Fibroblast of villous mesenchyme (primary cell): ENCODE measurements around the gene ADAMTS2. TPM values are rescaled to one million over a fixed set of nuclear protein-coding genes. Genes with fewer than 3 reads are reported as not detected.

Source experiments
- DNase-seq: peaks from one replicate; pipeline ENCODE4 v3.0.0-alpha.2; 2010; ENCODE audit warnings: low read depth
- H3K4me3 ChIP-seq: 2 replicates; pipeline ENCODE4 v1.5.1; 2011; ENCODE audit warnings: low read depth, mild to moderate bottlenecking, low read length
- CTCF ChIP-seq: IDR thresholded peaks from 2 replicates; pipeline ENCODE4 v1.5.1; 2012; ENCODE audit warnings: low read depth, mild to moderate bottlenecking, low read length; ENCODE audit not compliant: insufficient read depth
- total RNA-seq: library from RNA; depleted of rRNA; stranded (reverse); fragments of >200 nt; gene quantifications from 2 replicates; pipeline ENCODE4 v1.2.3, GENCODE V29; 2012

Gene ADAMTS2
- total RNA-seq, 1 donor, result 30.2 TPM

DNA sequence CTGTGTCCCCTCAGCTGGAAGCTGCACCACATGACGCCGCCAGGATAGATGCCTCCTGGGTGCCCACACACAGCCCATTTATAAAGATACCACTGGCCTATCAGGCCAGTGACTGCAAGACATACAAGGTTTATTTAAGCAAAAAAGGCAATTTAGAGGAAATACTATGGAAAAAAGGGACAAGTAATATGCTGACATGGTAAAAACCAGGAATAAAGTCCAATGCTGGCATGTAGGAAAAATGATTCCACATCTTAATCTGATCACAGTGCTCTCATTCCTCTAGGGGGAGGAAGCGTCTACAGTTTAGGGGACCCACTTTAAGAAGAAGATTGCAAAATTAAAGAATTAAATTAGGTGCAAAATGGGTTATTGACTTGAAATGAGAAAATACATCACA is 205.0 kb downstream of the ADAMTS2 start:
- no peak overlapping the region for H3K4me3 ChIP-seq
- DNase-seq, result no peak
- TF ChIP-seq CTCF, result no peak

- TF ChIP-seq CTCF, result no peak
- H3K4me3 ChIP-seq, result no peak overlapping the region
- DNase-seq, result no peak
Observed at GRCh38 chr5:179139936-179140235, 205.4 kb downstream of the ADAMTS2 start.

- no peak for TF ChIP-seq CTCF
- DNase-seq, result no peak
Observed at GRCh38 chr5:179139111-179139935, 205.9 kb downstream of the ADAMTS2 start.

DNA sequence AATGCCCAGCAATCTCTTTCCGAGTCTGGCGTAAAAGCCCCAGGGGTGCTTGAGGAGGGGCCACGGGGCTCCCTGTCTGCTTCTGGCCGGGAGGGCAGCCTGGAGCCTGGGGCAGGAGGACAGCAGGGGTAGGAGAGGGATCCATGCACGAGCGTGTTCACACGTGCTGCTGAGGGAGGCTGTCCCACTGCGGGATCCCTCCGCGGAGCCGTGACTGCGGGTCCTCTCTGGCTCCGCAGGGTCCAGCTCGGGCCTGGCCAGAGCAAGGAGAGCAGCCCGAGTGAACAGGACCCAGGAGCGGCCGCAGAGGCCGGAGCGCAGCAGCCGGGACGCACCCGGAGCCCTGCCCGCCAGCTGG is 206.7 kb downstream of the ADAMTS2 start:
- no peak overlapping the region for H3K4me3 ChIP-seq
- DNase-seq, result no peak
- TF ChIP-seq CTCF, result no peak

More at GRCh38 chr5:179139111-179139935, 205.9 kb downstream of the ADAMTS2 start:
- H3K4me3 ChIP-seq, result no peak overlapping the region

DNA sequence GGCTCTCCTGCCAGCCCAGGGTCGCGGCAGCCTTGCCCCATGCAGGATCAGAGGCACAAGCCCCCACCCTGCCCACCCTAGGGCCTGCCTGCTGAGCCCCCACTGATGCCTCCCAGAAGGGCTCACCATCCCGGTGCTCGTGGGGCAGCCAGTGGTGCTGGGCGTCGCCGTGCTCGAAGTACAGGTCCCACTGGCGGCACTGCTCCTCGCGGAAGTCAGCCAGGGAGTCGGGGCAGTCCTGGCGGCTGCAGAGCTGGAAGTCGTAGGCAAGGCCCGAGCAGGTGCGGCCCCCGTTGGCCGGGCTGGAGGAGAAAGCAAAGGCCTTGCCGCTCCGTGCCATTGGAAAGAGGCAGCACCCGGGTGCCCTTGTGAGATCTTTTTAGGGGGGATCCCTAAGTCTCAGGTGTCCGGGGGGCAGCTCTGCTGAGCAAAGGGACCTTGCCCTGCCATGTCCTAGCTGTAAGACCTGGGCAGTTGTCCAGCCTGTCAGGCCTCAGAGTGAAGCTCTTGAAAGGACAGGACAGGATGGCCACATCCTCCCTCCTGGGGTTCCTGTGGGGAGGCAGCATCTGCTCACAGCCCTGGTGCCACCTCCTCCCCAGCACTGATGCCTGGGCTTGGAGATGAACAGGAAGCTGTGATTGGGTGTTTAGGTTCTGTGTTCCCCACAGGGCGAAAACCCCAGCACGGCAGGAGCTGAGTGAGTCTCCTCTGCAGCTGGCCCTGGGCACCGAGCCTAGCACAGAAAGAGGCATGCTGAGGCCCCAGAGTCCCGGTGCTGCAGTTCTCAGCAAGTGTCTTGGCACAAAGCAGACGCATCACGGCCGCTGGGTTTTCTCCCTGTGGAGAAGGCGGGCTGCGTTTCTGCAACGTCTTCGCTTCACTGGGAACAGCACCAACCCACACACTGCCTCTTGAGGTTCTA is 207.4 kb downstream of the ADAMTS2 start:
- no peak overlapping the region for H3K4me3 ChIP-seq
- TF ChIP-seq CTCF, result no peak
- no peak for DNase-seq

DNA sequence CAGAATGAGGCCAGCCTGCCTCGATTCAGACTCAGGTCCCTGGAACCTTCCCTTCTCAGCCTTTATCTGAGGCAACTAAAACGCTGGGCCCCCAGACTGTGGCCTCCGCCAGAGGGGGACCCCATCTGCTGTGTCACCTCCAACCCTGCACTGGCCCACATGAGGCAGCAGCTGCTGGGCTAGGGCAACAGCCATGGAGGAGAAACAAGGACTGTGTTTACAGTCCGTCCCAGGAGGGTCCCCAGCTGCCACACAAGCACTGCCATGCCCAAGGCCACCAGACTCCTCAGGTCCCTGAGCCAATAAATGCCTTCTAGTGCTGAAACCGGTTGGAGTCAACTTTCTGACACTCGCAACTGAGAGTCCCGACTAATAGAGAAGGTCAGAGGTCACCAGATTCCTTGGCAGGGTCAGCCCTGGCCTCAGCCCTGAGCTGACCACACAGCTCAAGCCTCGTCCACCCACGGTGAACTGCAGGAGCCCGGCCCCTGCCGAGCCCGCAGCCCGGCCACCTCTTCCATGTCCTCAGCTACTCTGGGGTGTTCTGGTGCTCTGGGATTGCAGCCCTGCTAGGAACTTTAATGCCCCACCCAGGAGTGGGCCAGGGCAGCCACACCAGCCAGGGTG is 208.1 kb downstream of the ADAMTS2 start:
- no peak for DNase-seq
- TF ChIP-seq CTCF, result no peak

More for the DNA sequence above, 208.1 kb downstream of the ADAMTS2 start:
- H3K4me3 ChIP-seq, result no peak overlapping the region
